Mucosa of stomach (tissue), 1 donor: ENCODE data around the gene POP7.
"Not testable (repeated sequence)": the region's sequence is repeated elsewhere in the genome, so short reads cannot be mapped to it uniquely, and the experiment has no call there.

Experiments used
- H3K27me3 ChIP-seq: one replicate; pipeline ENCODE4 v1.7.0; 2013; ENCODE audit warnings: mild to moderate bottlenecking, low read length; ENCODE audit not compliant: control insufficient read depth, insufficient read depth
- H3K36me3 ChIP-seq: one replicate; pipeline ENCODE4 v1.7.0; 2013; ENCODE audit warnings: low read length; ENCODE audit not compliant: control insufficient read depth, insufficient read depth
- H3K4me1 ChIP-seq: one replicate; pipeline ENCODE4 v1.7.0; 2013; ENCODE audit warnings: mild to moderate bottlenecking, low read length; ENCODE audit not compliant: control insufficient read depth, insufficient read depth
- H3K4me3 ChIP-seq: one replicate; pipeline ENCODE4 v1.7.0; 2013; ENCODE audit warnings: low read length
- H3K9ac ChIP-seq: one replicate; pipeline ENCODE4 v1.7.0; 2013; ENCODE audit warnings: mild to moderate bottlenecking, low read length, moderate library complexity
- H3K9me3 ChIP-seq: one replicate; pipeline ENCODE4 v1.7.0; 2013; ENCODE audit warnings: mild to moderate bottlenecking, low read length, moderate library complexity; ENCODE audit not compliant: control insufficient read depth
- donor health status: Pancreatic carcinoma.

The POP7 gene

DNA sequence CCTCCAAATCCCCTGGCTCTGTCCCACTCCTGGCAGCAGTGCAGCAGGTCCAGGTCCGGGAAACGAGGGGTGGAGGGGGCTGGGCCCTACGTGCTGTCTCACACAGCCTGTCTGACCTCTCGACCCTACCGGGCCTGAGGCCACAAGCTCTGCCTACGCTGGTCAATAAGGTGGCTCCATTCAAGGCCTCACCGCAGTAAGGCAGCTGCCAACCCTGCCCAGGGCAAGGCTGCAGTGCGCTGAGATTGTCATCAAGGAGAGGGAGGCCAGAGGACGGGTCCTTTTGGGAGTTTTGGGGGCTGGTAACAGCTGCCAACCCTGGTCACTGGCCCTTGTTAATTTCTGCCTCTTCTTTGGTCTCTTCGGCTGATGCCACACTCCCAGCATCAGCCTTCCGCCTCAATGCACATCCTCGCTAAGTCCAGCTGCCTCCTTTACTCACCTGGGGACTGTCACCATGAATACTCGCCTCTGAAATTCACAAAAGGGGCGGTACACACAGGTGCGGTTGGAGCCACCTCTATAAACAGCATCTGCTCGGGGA lies 17.9 kb downstream of the POP7 start:
- Histone ChIP-seq H3K36me3 (no peaks in the 10 kb centered on the region), H3K9ac (no peak overlapping the region), H3K27me3 (peaks cover 45% of the 10 kb centered on the region)

DNA sequence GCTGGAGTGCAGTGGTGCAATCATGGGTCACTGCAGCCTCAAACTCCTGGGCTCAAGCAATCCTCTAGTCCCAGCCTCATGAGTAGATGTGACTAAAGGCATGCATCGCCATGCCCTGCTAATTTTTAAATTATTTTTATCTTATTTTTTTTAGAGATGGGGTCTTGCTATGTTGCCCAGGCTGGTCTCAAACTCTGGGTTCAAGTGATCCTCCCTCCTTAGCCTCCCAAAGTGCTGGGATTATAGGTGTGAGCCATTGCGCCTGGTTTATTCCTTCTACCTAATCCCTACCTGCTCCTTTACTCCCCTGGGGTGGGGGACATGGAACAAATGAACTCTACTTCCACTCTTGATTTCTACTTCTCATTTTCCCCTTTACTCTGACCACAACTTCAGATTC lies 18.4 kb downstream of the POP7 start:
- not testable (repeated sequence) for H3K4me3 ChIP-seq, H3K4me1 ChIP-seq
- H3K27me3 ChIP-seq = peaks cover 45% of the 10 kb centered on the region

More for the DNA sequence above, 17.9 kb downstream of the POP7 start:
- Histone ChIP-seq H3K4me1 (peaks cover 7% of the 10 kb centered on the region), H3K9me3 (no peaks in the 10 kb centered on the region), H3K4me3 (no peak overlapping the region)

DNA sequence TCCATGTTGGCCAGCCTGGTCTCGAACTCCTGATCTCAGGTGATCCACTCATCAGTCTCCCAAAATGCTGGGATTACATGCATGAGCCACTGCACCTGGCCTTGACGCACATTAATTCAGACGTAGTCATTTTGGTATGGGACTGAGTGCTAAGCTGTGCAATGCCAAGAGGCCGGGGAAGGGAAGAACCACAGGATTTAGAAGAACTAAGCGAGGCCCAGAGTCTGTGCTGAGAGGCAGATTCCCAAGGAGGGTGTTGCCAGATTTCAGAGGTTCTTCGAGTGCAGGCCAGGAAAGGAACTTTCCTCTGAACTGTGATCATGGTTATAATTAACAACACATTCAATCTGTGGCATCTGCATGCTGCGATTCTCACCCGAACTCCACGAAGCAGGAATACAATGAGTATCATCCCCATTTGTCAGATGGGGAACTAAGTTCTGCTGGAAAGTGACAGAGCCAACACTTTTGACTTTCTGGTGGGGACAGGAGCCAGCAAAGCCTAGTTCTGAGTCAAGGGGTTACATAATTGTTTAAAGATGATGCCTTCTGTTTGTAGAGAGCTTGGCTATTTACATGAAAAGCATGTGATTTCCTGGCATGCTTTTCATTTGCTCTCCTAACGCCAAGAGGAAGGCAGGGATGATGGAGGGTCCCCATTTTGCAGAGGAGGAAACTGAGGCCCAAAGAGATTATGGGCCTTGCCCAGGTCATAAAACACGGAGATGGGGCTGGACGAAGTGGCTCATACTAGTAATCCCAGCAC lies 21.3 kb downstream of the POP7 start:
- Histone ChIP-seq H3K9me3 (no peaks in the 10 kb centered on the region), H3K4me1 (peaks cover 7% of the 10 kb centered on the region), H3K36me3 (no peaks in the 10 kb centered on the region), H3K27me3 (peaks cover 20% of the 10 kb centered on the region), H3K9ac (no peak overlapping the region), H3K4me3 (no peak overlapping the region)

More for the DNA sequence above, 18.4 kb downstream of the POP7 start:
- H3K9me3 ChIP-seq, H3K9ac ChIP-seq, H3K36me3 ChIP-seq: not testable (repeated sequence)

DNA sequence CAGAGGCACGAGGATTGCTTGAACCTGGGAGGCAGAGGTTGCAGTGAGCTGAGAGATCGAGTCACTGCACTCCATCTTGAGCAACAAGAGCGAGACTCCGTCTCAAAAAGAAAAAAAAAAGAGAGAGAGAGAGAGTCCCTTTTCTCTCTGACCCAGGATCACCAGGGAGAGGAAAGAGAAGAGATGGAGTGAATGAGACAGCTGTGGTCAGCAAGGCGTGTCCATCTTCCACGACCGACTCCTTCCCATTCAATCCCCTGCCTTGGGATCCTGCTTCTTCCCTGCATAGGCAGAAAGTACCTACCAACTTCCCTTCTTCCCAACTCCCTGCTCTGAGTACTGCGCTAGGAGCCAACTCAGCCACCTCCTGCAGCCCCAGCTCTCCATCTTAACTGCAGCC lies 22.3 kb downstream of the POP7 start:
- Histone ChIP-seq H3K4me1 (peaks cover 7% of the 10 kb centered on the region), H3K27me3 (peaks cover 12% of the 10 kb centered on the region), H3K4me3 (no peak overlapping the region), H3K9me3 (no peaks in the 10 kb centered on the region), H3K9ac (no peak overlapping the region), H3K36me3 (no peaks in the 10 kb centered on the region)

DNA sequence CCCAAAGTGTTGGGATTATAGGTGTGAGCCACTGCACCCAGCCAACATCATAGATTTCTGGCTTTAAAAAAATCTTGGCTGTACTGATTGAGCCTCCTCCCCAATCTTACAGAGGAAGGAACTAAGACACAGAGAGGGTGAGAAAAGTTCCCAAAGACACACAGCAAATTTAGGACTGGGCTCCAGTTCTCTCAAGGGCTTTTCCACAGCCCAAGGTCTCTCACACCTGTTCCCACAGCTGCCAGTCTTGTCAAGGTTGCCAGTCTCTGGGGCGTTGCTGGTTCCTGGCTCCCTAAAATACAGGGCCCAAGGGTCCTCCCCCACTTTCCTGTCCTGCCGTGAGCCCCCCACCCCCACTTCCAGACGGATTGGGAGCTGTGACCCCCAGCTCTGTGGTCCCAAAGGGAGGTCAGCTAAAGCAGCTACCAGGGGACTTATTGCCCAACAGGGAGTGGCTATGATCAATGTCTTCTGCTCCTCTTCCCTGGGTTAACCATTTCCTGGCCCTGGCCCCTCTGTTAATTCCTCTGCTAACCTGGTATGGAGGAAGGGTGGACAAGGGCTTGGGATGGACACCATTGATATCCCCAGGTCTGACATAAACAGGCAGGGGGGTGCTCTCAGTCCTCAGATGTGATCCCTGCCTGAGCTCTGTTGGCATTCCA lies 24.3 kb downstream of the POP7 start:
- peaks cover 3% of the 10 kb centered on the region for H3K4me1 ChIP-seq
- H3K9me3 ChIP-seq = no peaks in the 10 kb centered on the region
- H3K27me3 ChIP-seq = peaks cover 3% of the 10 kb centered on the region
- H3K9ac ChIP-seq = no peak overlapping the region
- H3K4me3 ChIP-seq = no peak overlapping the region
- no peaks in the 10 kb centered on the region for H3K36me3 ChIP-seq

DNA sequence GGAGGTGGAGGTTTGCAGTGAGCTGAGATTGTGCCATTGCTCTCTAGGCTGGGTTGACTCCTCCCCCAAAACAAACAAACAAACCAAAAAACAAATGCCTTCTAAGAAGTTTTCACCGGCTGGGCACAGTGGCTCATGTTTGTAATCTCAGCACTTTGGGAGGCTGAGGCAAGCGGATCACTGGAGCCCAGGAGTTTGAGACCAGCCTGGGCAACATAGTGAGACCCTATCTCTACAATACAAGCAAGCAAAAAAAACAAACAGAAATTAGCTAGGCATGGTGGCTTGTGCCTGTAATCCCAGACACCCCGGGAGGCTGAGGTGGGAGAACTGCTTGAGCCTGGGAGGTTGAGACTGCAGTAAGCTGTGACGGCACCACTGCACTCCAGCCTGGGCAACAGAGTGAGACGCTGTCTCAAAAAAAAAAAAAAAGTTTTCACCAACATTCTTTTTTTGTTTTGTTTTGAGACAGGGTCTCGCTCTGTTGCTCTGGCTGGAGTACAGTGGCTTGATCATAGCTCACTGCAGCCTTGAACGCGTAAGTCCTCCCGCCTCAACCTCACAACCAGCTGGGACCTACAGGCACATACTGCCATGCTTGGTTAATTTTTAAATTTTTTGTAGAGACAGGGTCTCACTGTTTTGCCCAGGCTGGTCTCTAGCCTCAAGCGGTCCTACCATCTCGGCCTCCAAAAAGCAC lies 26.2 kb downstream of the POP7 start:
- Histone ChIP-seq H3K4me1 (no peaks in the 10 kb centered on the region), H3K27me3 (peaks cover 3% of the 10 kb centered on the region), H3K9me3 (no peaks in the 10 kb centered on the region), H3K36me3 (no peaks in the 10 kb centered on the region), H3K4me3 (no peak overlapping the region), H3K9ac (no peak overlapping the region)

DNA sequence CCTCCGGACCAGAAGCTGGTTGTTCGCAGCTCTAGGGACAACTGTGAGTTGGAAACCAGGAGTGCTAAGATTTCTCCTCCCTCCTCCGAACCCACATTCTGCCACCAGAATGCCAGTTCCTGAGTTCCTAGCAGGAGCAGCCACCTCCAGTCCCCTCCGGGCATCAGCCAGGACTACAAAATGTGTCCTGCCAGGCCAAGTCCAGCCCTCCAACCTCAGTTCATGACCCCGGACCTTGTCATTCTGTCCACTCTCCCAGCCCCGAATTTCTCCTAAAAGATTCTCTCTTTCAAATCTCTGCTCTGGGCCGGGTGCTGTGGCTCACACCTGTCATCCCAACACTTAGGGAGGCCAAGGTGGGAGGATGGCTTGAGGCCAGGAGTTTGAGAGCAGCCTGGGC lies 29.8 kb downstream of the POP7 start:
- Histone ChIP-seq H3K9me3 (no peaks in the 10 kb centered on the region), H3K36me3 (no peaks in the 10 kb centered on the region), H3K27me3 (no peaks in the 10 kb centered on the region), H3K4me3 (no peak overlapping the region), H3K9ac (no peak overlapping the region), H3K4me1 (no peaks in the 10 kb centered on the region)

DNA sequence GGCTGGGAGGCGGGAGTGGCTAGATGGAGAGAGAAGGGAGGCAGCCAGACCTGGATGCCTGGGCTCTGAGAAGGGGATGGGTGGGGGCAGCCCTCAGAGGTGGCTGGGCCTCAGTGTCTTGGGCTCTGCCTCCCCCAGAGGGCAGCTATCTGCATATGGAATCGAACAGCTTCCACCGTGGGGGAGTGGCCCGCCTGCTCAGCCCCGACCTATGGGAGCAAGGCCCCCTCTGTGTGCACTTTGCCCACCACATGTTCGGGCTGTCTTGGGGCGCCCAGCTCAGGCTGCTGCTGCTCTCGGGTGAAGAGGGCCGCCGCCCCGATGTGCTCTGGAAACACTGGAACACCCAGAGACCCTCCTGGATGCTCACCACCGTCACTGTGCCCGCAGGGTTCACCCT lies 30.8 kb downstream of the POP7 start:
- no peaks in the 10 kb centered on the region for H3K9me3 ChIP-seq
- no peak overlapping the region for H3K4me3 ChIP-seq
- H3K4me1 ChIP-seq = no peaks in the 10 kb centered on the region
- H3K36me3 ChIP-seq = no peaks in the 10 kb centered on the region
- H3K27me3 ChIP-seq = no peaks in the 10 kb centered on the region
- H3K9ac ChIP-seq = no peak overlapping the region

DNA sequence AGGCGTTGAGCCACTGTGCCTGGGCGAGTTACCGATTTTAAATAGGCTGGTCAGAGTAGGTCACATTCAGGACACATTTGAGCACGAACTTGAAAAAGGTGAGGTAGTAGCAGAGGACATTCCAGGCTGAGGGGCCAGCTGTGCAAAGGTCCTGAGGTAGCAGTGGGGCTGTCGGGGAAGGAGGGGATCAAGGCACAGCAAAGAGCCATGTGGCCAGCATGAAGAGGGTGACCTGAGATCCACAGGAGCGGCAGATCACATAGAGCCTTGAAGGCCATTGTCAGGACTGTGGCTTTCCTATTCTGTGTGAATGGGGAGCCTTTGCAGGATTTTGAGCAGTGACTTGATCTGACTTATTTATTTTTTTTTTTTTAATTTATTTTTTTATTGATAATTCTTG lies 34.0 kb downstream of the POP7 start:
- no peak overlapping the region for H3K4me3 ChIP-seq
- H3K9ac ChIP-seq = no peak overlapping the region
- H3K4me1 ChIP-seq = no peaks in the 10 kb centered on the region
- no peaks in the 10 kb centered on the region for H3K9me3 ChIP-seq
- H3K36me3 ChIP-seq = no peaks in the 10 kb centered on the region
- H3K27me3 ChIP-seq = no peaks in the 10 kb centered on the region

DNA sequence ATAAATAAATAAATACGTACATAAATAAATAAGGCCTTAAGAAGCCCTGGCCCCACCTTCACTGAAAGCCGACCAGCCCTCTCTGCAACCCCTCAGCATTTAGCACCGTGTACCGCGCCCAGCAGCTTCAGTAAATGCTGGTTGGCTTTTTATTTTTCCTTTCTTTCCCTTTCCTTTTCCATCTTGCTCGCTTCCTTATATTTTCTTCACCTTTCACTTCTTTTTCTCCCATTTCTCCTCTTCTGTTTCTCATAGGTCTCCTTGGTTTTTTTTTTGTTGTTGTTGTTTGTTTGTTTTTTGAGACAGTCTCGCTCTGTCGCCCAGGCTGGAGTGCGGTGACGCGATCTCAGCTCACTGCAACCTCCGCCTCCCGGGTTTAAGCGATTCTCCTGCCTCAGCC lies 38.7 kb downstream of the POP7 start:
- H3K9me3 ChIP-seq = no peaks in the 10 kb centered on the region
- H3K4me3 ChIP-seq = no peak overlapping the region
- no peaks in the 10 kb centered on the region for H3K4me1 ChIP-seq
- H3K9ac ChIP-seq = no peak overlapping the region
- no peaks in the 10 kb centered on the region for H3K36me3 ChIP-seq
- peaks cover 4% of the 10 kb centered on the region for H3K27me3 ChIP-seq

DNA sequence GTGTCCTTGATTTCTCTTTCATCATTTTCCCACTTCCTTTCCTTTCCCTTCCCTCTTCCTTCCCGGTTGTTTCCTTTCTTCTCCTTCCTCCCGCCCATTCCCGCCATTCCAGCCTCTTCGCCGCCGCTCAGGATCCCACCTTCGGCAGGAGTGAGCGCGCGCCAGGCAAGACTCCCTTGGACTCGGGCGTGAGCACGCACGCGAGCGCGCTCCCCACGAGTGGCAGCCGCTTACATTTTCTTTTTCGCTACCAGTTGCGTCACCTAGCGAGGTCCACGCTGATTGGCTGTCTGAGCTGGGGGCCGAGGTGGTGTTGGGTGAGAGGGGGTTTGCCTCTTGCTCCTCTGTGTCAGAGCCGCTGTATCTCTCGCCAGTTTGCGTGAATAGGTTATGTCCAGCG lies 39.3 kb downstream of the POP7 start:
- no peaks in the 10 kb centered on the region for H3K9me3 ChIP-seq
- no peaks in the 10 kb centered on the region for H3K36me3 ChIP-seq
- no peaks in the 10 kb centered on the region for H3K4me1 ChIP-seq
- H3K4me3 ChIP-seq = no peak overlapping the region
- no peak overlapping the region for H3K9ac ChIP-seq
- H3K27me3 ChIP-seq = peaks cover 4% of the 10 kb centered on the region

DNA sequence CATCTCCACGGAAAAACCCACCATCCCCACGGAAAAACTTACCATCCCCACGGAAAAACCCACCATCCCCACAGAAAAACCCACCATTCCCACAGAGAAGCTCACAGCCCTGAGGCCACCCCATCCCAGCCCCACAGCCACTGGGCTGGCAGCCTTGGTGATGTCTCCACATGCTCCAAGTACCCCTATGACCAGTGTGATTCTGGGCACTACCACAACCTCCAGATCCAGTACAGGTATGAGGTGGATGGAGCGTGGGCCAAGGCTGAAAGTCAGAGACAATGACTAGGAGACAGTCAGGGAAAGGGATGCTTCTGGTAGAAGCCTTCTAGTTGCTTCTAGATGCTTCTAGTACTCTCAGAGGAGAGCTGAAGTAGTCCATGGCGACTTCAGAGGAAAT lies 47.1 kb downstream of the POP7 start:
- Histone ChIP-seq H3K9ac (no peak overlapping the region), H3K4me3 (no peak overlapping the region), H3K27me3 (peaks cover 21% of the 10 kb centered on the region), H3K9me3 (no peaks in the 10 kb centered on the region), H3K36me3 (no peaks in the 10 kb centered on the region), H3K4me1 (no peaks in the 10 kb centered on the region)
